K562 (cell line): Measurements from ENCODE around the gene OR10J5.

ENCODE experiments used
- BACH1 ChIP-seq: fragments of 200-800 bp; sonication (Bioruptor generic); IDR thresholded peaks from 2 replicates; pipeline ENCODE4 v1.6.1; 2016; ENCODE audit warnings: missing genetic modification characterization, missing compliant biosample characterization
- CBX1 ChIP-seq: sonication (generic); IDR thresholded peaks from 2 replicates; pipeline ENCODE4 v1.6.1; 2016; ENCODE audit warnings: antibody characterized with exemption, low read depth, mild to moderate bottlenecking
- EZH2 ChIP-seq: IDR thresholded peaks from 2 replicates; pipeline ENCODE4 v1.6.1; 2012; ENCODE audit warnings: low read depth, mild to moderate bottlenecking, inconsistent platforms, low read length, borderline replicate concordance
- NFIC ChIP-seq: fragments of 450-650 bp; IDR thresholded peaks from 2 replicates; pipeline ENCODE4 v1.6.1; 2017; ENCODE audit warnings: mild to moderate bottlenecking, inconsistent platforms
- ZNF644 ChIP-seq: fragments of 200-800 bp; sonication (Bioruptor generic); IDR thresholded peaks from 2 replicates; pipeline ENCODE4 v1.6.1; 2016; ENCODE audit warnings: low read depth, missing genetic modification characterization, missing compliant biosample characterization
- TF ChIP-seq, protein P1 (sequence below), 3 experiments: IDR thresholded peaks in 2 of 3; conservative IDR thresholded peaks in 1 of 3; 2 replicates each; pipeline ENCODE4 v1.5.1; 2011 to 2012; ENCODE audit warnings: low read length in 3 of 3, mild to moderate bottlenecking in 3 of 3, control low read depth in 2 of 3, improper control_type of control experiment in 1 of 3, inconsistent platforms in 1 of 3, low read depth in 1 of 3, mixed read lengths in 1 of 3, moderate library complexity in 1 of 3; ENCODE audit not compliant: insufficient read depth in 2 of 3
- TF ChIP-seq, protein P2 (sequence below): sonication (generic); formaldehyde crosslinking; IDR thresholded peaks from 2 replicates; pipeline ENCODE4 v1.8.1; 2022; ENCODE audit warnings: missing genetic modification reagents

DNA sequence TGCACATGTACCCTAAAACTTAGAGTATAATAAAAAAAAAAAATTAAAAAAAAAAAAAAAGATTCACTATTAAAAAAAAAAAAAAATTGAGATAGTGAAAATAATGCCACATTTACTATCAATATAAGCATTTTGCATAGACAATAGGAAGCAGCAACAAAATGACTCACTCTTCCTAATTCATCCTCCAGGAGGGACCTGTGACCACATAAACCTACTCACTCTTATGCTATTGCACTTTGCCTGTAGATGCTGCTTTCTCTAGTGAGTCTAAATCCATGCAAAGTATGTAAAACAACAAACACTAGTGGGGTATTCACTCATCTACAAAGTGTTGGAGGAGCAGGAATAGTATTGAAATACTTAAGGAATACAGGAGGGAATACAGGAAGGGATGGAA, 2.9 kb downstream of the OR10J5 start:
- TF ChIP-seq, protein P1, sequence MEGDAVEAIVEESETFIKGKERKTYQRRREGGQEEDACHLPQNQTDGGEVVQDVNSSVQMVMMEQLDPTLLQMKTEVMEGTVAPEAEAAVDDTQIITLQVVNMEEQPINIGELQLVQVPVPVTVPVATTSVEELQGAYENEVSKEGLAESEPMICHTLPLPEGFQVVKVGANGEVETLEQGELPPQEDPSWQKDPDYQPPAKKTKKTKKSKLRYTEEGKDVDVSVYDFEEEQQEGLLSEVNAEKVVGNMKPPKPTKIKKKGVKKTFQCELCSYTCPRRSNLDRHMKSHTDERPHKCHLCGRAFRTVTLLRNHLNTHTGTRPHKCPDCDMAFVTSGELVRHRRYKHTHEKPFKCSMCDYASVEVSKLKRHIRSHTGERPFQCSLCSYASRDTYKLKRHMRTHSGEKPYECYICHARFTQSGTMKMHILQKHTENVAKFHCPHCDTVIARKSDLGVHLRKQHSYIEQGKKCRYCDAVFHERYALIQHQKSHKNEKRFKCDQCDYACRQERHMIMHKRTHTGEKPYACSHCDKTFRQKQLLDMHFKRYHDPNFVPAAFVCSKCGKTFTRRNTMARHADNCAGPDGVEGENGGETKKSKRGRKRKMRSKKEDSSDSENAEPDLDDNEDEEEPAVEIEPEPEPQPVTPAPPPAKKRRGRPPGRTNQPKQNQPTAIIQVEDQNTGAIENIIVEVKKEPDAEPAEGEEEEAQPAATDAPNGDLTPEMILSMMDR (IDR thresholded peaks at IDR 0.05 in 2 of 3, conservative IDR thresholded peaks at IDR 0.05 in 1 of 3; ENCODE audit: insufficient read depth in 2 of 3, low read depth in 1 of 3, low read length in 3 of 3), result no peak
- TF ChIP-seq EZH2, result no peak
- TF ChIP-seq CBX1, result no peak
- TF ChIP-seq BACH1 (tag), result no peak
- TF ChIP-seq, protein P2, sequence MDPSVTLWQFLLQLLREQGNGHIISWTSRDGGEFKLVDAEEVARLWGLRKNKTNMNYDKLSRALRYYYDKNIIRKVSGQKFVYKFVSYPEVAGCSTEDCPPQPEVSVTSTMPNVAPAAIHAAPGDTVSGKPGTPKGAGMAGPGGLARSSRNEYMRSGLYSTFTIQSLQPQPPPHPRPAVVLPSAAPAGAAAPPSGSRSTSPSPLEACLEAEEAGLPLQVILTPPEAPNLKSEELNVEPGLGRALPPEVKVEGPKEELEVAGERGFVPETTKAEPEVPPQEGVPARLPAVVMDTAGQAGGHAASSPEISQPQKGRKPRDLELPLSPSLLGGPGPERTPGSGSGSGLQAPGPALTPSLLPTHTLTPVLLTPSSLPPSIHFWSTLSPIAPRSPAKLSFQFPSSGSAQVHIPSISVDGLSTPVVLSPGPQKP (CRISPR knock-in tag), result no peak
- no peak for TF ChIP-seq ZNF644
- no peak for TF ChIP-seq NFIC
